Measurements from ENCODE around the gene NMRK2.
"Not testable (repeated sequence)": the region's sequence is repeated elsewhere in the genome, so short reads cannot be mapped to it uniquely, and the experiment has no call there.

- TF ChIP-seq CTCF (conservative IDR thresholded peaks at IDR 0.05); ZFX (IDR thresholded peaks at IDR 0.05): not testable (repeated sequence)
These were observed 35.1 kb downstream of the NMRK2 start for GRCh38 chr19:3967983-3968382.

Measured in C4-2B (cell line).